Skeletal muscle satellite cell (primary cell): ENCODE measurements around the gene SPRED3. TPM values are rescaled to one million over a fixed set of nuclear protein-coding genes. Genes with fewer than 3 reads are reported as not detected.
"Not testable (repeated sequence)": the region's sequence is repeated elsewhere in the genome, so short reads cannot be mapped to it uniquely, and the experiment has no call there.

ENCODE experiments used
- H3K27me3 ChIP-seq: 2 replicates; pipeline ENCODE4 v1.7.0; 2013; ENCODE audit warnings: low read length; ENCODE audit not compliant: control insufficient read depth, insufficient read depth
- H3K36me3 ChIP-seq: 2 replicates; pipeline ENCODE4 v1.7.0; 2013; ENCODE audit warnings: mild to moderate bottlenecking, control low read depth, low read length; ENCODE audit not compliant: insufficient read depth
- H3K4me1 ChIP-seq: 2 replicates; pipeline ENCODE4 v1.7.0; 2013; ENCODE audit warnings: low read length; ENCODE audit not compliant: control insufficient read depth, insufficient read depth
- H3K4me2 ChIP-seq: 2 replicates; pipeline ENCODE4 v1.7.0; 2013; ENCODE audit warnings: mild to moderate bottlenecking, low read length
- H3K4me3 ChIP-seq: 2 replicates; pipeline ENCODE4 v1.7.0; 2013; ENCODE audit warnings: low read length
- H3K9ac ChIP-seq: 2 replicates; pipeline ENCODE4 v1.7.0; 2013; ENCODE audit warnings: mild to moderate bottlenecking, low read depth, low read length, moderate library complexity
- H3K9me3 ChIP-seq: replicated peaks from 2 replicates; pipeline ENCODE4 v1.7.0; 2013; ENCODE audit warnings: mild to moderate bottlenecking, control low read depth, low read length
- total RNA-seq: library from RNA; depleted of rRNA; stranded (reverse); fragments of >200 nt; gene quantifications from 2 replicates; pipeline ENCODE4 v1.2.3, GENCODE V29; 2012; rRNA removed

SPRED3 gene
- total RNA-seq = 3.1 and 3.5 TPM in 2 replicates

GRCh38 chr19:38388349-38389100 is at the start of gene SPRED3:
Gene SPRED3, plus strand, starts transcription at chr19:38388697. Its CDS starts 1,606 bp downstream, at chr19:38390303.
- Histone ChIP-seq H3K4me1 (peaks cover 37% of the 10 kb centered on the region), H3K27me3 (no peaks in the 10 kb centered on the region), H3K4me3 (peak within 1 kb of the TSS; percentile 88), H3K4me2 (peak within 1 kb of the TSS; percentile 98), H3K9ac (peak within 1 kb of the TSS; percentile 90), H3K9me3 (no peaks in the 10 kb centered on the region), H3K36me3 (peaks cover 31% of the 10 kb centered on the region)

- not testable (repeated sequence) for H3K4me1 ChIP-seq, H3K9me3 ChIP-seq, H3K4me3 ChIP-seq, H3K4me2 ChIP-seq, H3K27me3 ChIP-seq, H3K36me3 ChIP-seq, H3K9ac ChIP-seq
Measured at GRCh38 chr19:38339011-38339410, 49.5 kb upstream of the SPRED3 start.

GRCh38 chr19:38340927-38341326 is 47.6 kb upstream of the SPRED3 start:
- H3K36me3 ChIP-seq = no peaks in the 10 kb centered on the region
- H3K4me3 ChIP-seq = no peak overlapping the region
- H3K4me2 ChIP-seq = no peak overlapping the region
- no peaks in the 10 kb centered on the region for H3K9me3 ChIP-seq
- H3K4me1 ChIP-seq = peaks cover 5% of the 10 kb centered on the region
- H3K27me3 ChIP-seq = no peaks in the 10 kb centered on the region
- H3K9ac ChIP-seq = no peak overlapping the region

GRCh38 chr19:38346837-38347236 is 41.7 kb upstream of the SPRED3 start:
- H3K9ac ChIP-seq = no peak overlapping the region
- peaks cover 15% of the 10 kb centered on the region for H3K27me3 ChIP-seq
- no peaks in the 10 kb centered on the region for H3K36me3 ChIP-seq
- H3K4me3 ChIP-seq = no peak overlapping the region
- no peaks in the 10 kb centered on the region for H3K9me3 ChIP-seq
- no peak overlapping the region for H3K4me2 ChIP-seq
- H3K4me1 ChIP-seq = no peaks in the 10 kb centered on the region

GRCh38 chr19:38350883-38351282 is 37.6 kb upstream of the SPRED3 start:
- H3K9me3 ChIP-seq = no peaks in the 10 kb centered on the region
- no peaks in the 10 kb centered on the region for H3K4me1 ChIP-seq
- no peak overlapping the region for H3K4me2 ChIP-seq
- no peak overlapping the region for H3K9ac ChIP-seq
- H3K4me3 ChIP-seq = no peak overlapping the region
- H3K27me3 ChIP-seq = peaks cover 32% of the 10 kb centered on the region
- no peaks in the 10 kb centered on the region for H3K36me3 ChIP-seq

GRCh38 chr19:38351865-38352395 is 36.6 kb upstream of the SPRED3 start:
- Histone ChIP-seq H3K36me3 (no peaks in the 10 kb centered on the region), H3K4me1 (no peaks in the 10 kb centered on the region), H3K9me3 (no peaks in the 10 kb centered on the region), H3K9ac (no peak overlapping the region), H3K4me2 (no peak overlapping the region), H3K4me3 (no peak overlapping the region), H3K27me3 (peaks cover 43% of the 10 kb centered on the region)

- Histone ChIP-seq H3K27me3 (peaks cover 43% of the 10 kb centered on the region), H3K4me2 (no peak overlapping the region), H3K9ac (no peak overlapping the region), H3K9me3 (no peaks in the 10 kb centered on the region), H3K36me3 (no peaks in the 10 kb centered on the region), H3K4me1 (no peaks in the 10 kb centered on the region), H3K4me3 (no peak overlapping the region)
Measured at GRCh38 chr19:38352611-38353010, 35.9 kb upstream of the SPRED3 start.

GRCh38 chr19:38355728-38356725 is 32.5 kb upstream of the SPRED3 start:
- Histone ChIP-seq H3K9ac (no peak overlapping the region), H3K4me2 (no peak overlapping the region), H3K27me3 (peaks cover 64% of the 10 kb centered on the region), H3K9me3 (no peaks in the 10 kb centered on the region), H3K4me1 (no peaks in the 10 kb centered on the region), H3K36me3 (no peaks in the 10 kb centered on the region), H3K4me3 (no peak overlapping the region)

GRCh38 chr19:38358071-38358470 is 30.4 kb upstream of the SPRED3 start:
- peaks cover 4% of the 10 kb centered on the region for H3K4me1 ChIP-seq
- H3K4me3 ChIP-seq = no peak overlapping the region
- no peaks in the 10 kb centered on the region for H3K36me3 ChIP-seq
- no peak overlapping the region for H3K4me2 ChIP-seq
- peaks cover 57% of the 10 kb centered on the region for H3K27me3 ChIP-seq
- H3K9me3 ChIP-seq = no peaks in the 10 kb centered on the region
- H3K9ac ChIP-seq = no peak overlapping the region

GRCh38 chr19:38359242-38360021 is 29.1 kb upstream of the SPRED3 start:
- Histone ChIP-seq H3K36me3 (no peaks in the 10 kb centered on the region), H3K4me2 (no peak overlapping the region), H3K9me3 (no peaks in the 10 kb centered on the region), H3K4me1 (peaks cover 4% of the 10 kb centered on the region), H3K4me3 (no peak overlapping the region), H3K9ac (no peak overlapping the region), H3K27me3 (peaks cover 53% of the 10 kb centered on the region)

GRCh38 chr19:38360351-38360750 is 28.1 kb upstream of the SPRED3 start:
- no peak overlapping the region for H3K9ac ChIP-seq
- no peak overlapping the region for H3K4me2 ChIP-seq
- H3K4me1 ChIP-seq = peaks cover 4% of the 10 kb centered on the region
- H3K36me3 ChIP-seq = no peaks in the 10 kb centered on the region
- no peaks in the 10 kb centered on the region for H3K9me3 ChIP-seq
- no peak overlapping the region for H3K4me3 ChIP-seq
- H3K27me3 ChIP-seq = peaks cover 49% of the 10 kb centered on the region
